AG10803 (cell line): ENCODE results near the gene SUMO2.
"Not testable (repeated sequence)": the region's sequence is repeated elsewhere in the genome, so short reads cannot be mapped to it uniquely, and the experiment has no call there.

Source experiments
- DNase-seq: peaks from one replicate; pipeline ENCODE4 v3.0.0; 2010; ENCODE audit warnings: low read depth
- H3K4me3 ChIP-seq: 2 replicates; pipeline ENCODE4 v1.5.1; 2011; ENCODE audit warnings: mild to moderate bottlenecking, low read length, control low read depth
- CTCF ChIP-seq: conservative IDR thresholded peaks from 2 replicates; pipeline ENCODE4 v1.5.1; 2011; ENCODE audit warnings: mild to moderate bottlenecking, low read length, control low read depth, inconsistent platforms

Gene SUMO2

DNA sequence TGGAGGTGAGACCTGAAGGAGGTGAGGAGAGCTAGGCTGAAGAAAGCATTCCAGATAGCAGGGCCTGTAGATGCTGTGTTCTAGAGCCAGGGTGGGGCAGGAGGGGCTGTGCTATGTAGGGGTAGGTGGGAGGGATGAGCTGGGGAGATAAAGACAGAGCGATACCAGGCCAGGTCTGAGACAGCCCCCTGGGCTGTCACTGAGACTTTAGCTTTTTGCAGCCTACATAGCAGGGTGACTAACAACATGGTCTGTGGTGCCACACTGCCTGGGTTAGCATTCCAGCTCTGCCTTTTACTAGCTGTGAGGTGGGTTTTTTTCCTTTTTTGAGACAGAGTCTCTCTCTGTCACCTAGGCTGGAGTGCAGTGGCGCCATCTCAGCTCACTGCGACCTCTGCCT lies 37.1 kb upstream of the SUMO2 start:
- H3K4me3 ChIP-seq: no peak overlapping the region
- TF ChIP-seq CTCF: no peak
- DNase-seq: no peak

DNA sequence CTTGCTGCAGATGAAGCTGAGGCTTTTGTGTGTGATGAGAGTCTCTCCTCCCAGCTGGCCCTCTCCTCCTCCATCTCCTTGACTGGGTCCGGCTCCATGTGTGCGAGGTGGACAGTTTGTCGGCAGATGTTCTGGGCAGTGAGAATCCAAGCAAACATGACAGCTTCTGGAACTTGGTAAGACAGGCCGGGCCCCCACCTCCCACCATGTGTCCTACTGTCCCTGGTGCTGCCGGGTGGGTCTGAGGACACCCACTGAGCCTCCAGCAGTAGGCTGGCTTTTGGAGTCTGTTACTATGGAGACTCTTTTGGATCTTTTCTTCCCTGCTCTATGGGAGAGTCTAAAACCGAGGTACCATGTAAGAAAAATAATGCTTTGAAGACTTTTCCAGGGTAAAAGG lies 35.4 kb upstream of the SUMO2 start:
- DNase-seq: no peak
- TF ChIP-seq CTCF: no peak

DNA sequence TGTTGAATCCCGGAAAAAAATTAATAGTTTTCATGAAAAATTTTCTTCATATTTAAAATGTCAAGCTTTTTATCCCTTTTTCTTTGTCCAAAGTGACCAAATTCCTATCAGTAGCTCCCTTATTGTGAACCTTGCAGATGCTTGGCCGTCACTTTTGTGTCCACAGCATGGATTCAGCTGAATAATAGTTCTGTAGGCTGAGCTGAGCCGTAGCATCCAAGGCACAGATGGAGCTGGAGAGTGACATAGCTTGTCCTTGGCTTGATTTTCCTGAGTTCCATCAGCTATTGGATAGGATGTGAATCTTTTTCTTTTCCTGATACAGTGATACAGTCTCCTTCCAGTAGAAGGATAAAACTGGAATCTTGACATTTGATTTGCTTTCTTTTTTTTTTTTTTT lies 26.3 kb upstream of the SUMO2 start:
- no peak for TF ChIP-seq CTCF
- no peak overlapping the region for H3K4me3 ChIP-seq
- no peak for DNase-seq

More for the DNA sequence above, 35.4 kb upstream of the SUMO2 start:
- H3K4me3 ChIP-seq: no peak overlapping the region

DNA sequence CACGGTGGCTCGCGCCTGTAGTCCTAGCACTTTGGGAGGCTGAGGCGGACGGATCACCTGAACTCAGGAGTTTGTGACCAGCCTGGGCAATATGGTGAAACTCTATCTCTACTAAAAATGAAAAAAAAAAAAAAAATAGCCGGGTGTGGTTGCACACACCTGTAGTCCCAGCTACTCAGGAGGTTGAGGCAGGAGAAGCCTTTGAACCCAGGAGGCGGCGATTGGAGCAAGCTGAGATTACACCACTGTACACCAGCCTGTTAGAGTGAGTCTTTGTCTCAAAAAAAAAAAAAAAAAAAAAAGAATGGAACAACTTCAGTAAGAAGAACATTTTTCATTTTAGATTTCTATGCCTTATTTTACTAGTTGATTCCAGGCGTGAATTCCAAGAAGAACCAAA lies 25.4 kb upstream of the SUMO2 start:
- DNase-seq: no peak
- H3K4me3 ChIP-seq: no peak overlapping the region
- TF ChIP-seq CTCF: no peak

GRCh38 chr17:75207760-75208159 lies 25.0 kb upstream of the SUMO2 start:
- no peak for DNase-seq
- no peak for TF ChIP-seq CTCF

GRCh38 chr17:75207050-75207407 lies 24.3 kb upstream of the SUMO2 start:
- H3K4me3 ChIP-seq: not testable (repeated sequence)

More at GRCh38 chr17:75207760-75208159, 25.0 kb upstream of the SUMO2 start:
- H3K4me3 ChIP-seq: no peak overlapping the region

DNA sequence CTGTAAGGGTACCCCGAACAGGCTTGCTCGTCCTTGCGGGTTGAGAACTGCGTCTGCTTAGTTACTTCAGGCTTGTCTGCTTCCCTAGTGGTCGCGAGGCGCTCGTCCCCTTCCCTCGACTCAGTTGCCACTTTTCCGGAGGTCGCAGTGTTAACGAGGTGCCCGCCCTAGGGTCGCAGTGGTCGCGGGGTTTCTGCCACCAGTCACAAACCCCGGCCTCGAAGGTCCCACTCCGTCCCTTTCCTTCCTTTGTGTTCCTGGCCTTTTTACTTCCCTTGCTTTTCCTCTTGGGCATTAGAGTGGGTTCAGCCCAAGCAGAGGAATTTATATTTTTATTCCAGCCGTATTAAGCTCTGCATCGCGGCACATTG lies 23.0 kb upstream of the SUMO2 start:
- peak overlapping the region; percentile 100 for H3K4me3 ChIP-seq
- DNase-seq: no peak
- TF ChIP-seq CTCF: 0 out of 2 replicates have a peak, but pooled peaks have one; percentile 11

More at GRCh38 chr17:75207050-75207407, 24.3 kb upstream of the SUMO2 start:
- not testable (repeated sequence) for DNase-seq
